GM21360 (cell line): ENCODE data around the gene UMPS.

ENCODE experiments used
- ATAC-seq: cut with Tn5 transposase; IDR thresholded peaks from one replicate; pipeline ENCODE4 v1.9.1; 2021; ENCODE audit warnings: mild to moderate bottlenecking, moderate library complexity; ENCODE audit not compliant: unreplicated experiment

The UMPS gene

DNA sequence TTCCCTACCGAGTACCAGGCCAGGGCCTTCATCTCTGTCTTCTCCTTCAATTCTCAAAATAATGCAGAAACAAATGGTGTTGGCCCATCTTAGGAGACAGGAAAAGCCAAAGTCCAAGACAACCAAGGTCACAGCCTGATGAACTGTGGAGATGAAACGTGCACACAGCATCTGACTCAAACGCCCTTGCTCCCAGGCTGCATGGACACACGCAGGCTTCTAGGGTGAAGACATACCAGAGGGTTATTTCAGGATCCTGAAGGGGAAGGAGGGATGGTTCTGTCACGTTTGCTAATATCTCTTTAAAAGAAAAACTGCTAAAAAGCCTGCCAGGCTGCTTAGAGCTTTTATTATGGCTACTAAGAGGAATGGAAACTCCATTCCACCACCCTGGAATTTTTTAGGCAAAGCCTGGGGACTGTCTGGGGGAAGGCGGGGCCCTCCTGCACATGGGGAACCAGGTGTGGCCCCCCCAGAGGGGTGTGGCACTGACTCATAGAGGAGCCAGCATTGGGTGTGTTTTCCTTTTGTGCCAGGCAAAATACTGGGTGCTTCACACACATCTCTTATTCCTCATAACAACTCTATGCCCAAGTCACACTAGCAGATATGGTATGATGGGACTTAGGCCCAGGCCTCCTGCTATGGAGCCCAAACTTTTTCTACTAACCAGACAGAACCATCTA lies 62.9 kb downstream of the UMPS start:
- no peak for ATAC-seq

DNA sequence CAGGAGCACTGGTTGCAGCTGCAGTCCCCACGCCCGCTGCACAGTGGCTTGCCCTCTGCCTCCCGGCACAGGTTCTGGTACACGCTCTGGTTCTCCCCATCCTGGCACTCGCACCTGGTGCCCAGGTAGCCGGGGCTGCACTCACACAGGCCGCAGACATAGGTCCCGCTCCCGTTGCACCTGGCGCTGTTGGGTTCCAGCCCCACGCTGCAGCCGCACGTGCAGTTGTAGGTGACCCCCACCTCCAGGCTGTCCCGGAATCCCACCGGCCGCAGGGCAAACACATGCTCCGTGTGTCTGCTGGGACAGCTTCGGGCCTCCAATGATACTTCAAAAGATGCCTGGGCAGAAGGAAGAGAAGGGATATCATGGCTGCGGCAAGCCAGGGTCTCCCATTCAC lies 66.2 kb downstream of the UMPS start:
- ATAC-seq, result no peak

DNA sequence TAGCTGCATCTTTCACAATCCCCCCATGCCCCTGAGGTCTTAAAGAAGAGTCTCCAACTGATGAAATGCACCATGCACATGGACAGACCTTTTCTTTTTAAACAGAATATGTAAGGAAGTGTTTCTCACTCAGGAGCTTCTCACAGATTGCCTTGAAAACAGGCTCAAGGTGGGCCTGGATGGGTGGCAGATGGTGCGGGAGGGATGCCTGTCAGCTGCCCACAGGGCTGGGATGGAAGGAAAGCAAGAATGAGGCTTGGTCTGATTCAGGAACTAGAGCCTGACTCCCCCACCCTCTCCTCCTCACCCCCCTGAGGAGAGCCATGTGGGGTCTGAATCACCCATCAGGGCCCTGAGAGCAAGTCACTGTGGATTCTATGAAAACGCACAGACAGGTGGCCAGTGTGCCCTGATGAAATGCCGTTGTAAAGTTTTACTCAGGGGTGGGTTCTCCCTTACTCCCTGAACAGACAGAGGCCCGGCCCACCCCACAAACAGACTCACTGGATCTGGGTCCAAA lies 67.2 kb downstream of the UMPS start:
- no peak for ATAC-seq
